Measurements from ENCODE around the gene UFL1. TPM values are rescaled to one million over a fixed set of nuclear protein-coding genes. Genes with fewer than 3 reads are reported as not detected.

UFL1 gene
- total and polyA plus RNA-seq, 2 of the 8 experiments (the other 6 are each of a cell fraction or from before 2014, with no cell fraction given), result 2.2 to 10.2 TPM

- H4K5ac ChIP-seq (ENCODE audit: insufficient read length, low read depth, low read length), result no peak overlapping the region
- H3K23me2 ChIP-seq (ENCODE audit: low read depth, low read length), result no peaks in the 10 kb centered on the region; the same call in 1 of the 2 replicates
- no peak overlapping the region; the same call in 1 of the 2 replicates for H2BK5ac ChIP-seq (ENCODE audit: low read depth, low read length)
- H2BK12ac ChIP-seq (ENCODE audit: low read depth, low read length), result peak overlapping the region; percentile 70; the same call in 1 of the 2 replicates
- H4K8ac ChIP-seq (ENCODE audit: extremely low read depth, insufficient read depth, low read length), result no peak overlapping the region
- no peak overlapping the region for H3K23ac ChIP-seq (ENCODE audit: insufficient read length)
- H3K27ac ChIP-seq (ENCODE audit: low read depth, low read length), result peak overlapping the region; percentile 89
- H2BK15ac ChIP-seq (ENCODE audit: low read length), result no peak overlapping the region
- H3K79me1 ChIP-seq (ENCODE audit: low read depth, low read length), result no peaks in the 10 kb centered on the region
- H3K56ac ChIP-seq (replicated peaks; ENCODE audit: insufficient read length, low read depth, low read length), result no peak overlapping the region
- no peak overlapping the region for H3K4ac ChIP-seq (replicated peaks; ENCODE audit: insufficient read length, low read depth, low read length)
- 61% methylated on average over 6 of the region's 6 CpGs; no CpG with 5 or more reads in 1 of the 2 experiments for WGBS, 2 experiments (ENCODE audit: extremely low coverage in 1 of 2, insufficient coverage in 1 of 2, insufficient read length in 1 of 2, insufficient replicate concordance in 2 of 2, low coverage in 1 of 2, low lambda C conversion rate in 2 of 2, missing lambda C conversion rate in 1 of 2)
- no peak overlapping the region for H4K91ac ChIP-seq (replicated peaks; ENCODE audit: insufficient read length, low read length)
- CTCF ChIA-PET (ENCODE audit: partially characterized antibody), result interaction anchor here (0.7 to 1.0 kb wide), 2 partner anchors 191 to 583 kb away, joined by 3 to 4 read pairs; no protein-coding TSS in a partner anchor
- peak overlapping the region; percentile 78 to 96 (median 90); a peak in 7 of 8 replicates for H3K4me3 ChIP-seq (ENCODE audit: extremely low read depth in 1 of 4, insufficient read depth in 2 of 4, low read depth in 3 of 4, low read length in 4 of 4)
- peak overlapping the region; percentile 79 to 83 for H3K4me2 ChIP-seq (ENCODE audit: insufficient read depth in 1 of 2, low read depth in 2 of 2, low read length in 2 of 2)
- peaks cover 0 to 14% of the 10 kb centered on the region in 2 experiments; a peak in 2 of 4 replicates for H3K79me2 ChIP-seq (ENCODE audit: control insufficient read depth in 1 of 2, insufficient read depth in 2 of 2, low read length in 2 of 2)
- no peak overlapping the region for H2BK120ac ChIP-seq (replicated peaks; ENCODE audit: low read depth, low read length)
- no peaks in the 10 kb centered on the region; a peak in 2 of 8 replicates for H3K36me3 ChIP-seq (ENCODE audit: control insufficient read depth in 2 of 4, insufficient read depth in 4 of 4, low read length in 3 of 4)
- H3K27me3 ChIP-seq (replicated peaks in 1 of 4; ENCODE audit: control insufficient read depth in 3 of 4, extremely low read depth in 1 of 4, insufficient read depth in 3 of 4, low read length in 3 of 4), result no peaks in the 10 kb centered on the region
- no peak overlapping the region for H3K18ac ChIP-seq (ENCODE audit: extremely low read depth, low read length)
- FAIRE-seq (peak; percentile 82), DNase-seq (ENCODE audit: low read depth in 1 of 2, low spot score in 2 of 2) (no peak)
- H2AK5ac ChIP-seq (ENCODE audit: low read depth, low read length), result no peak overlapping the region
- no peak overlapping the region for H3K14ac ChIP-seq (ENCODE audit: insufficient read length)
- peak overlapping the region in 2 of 4 experiments; percentile 38 to 97; a peak in 4 of 7 replicates for H3K9ac ChIP-seq (replicated peaks in 1 of 4; ENCODE audit: extremely low read depth in 1 of 4, low read depth in 3 of 4, low read length in 3 of 4)
- no peak overlapping the region for H2AFZ ChIP-seq (ENCODE audit: low read length)
- POLR2A ChIA-PET (ENCODE audit: partially characterized antibody), result interaction anchor here (0.9 to 1.9 kb wide), 4 partner anchors 8 to 391 kb away, joined by 3 to 5 read pairs (median 4); no protein-coding TSS in a partner anchor
- H3K4me1 ChIP-seq (replicated peaks in 1 of 4; ENCODE audit: control insufficient read depth in 3 of 4, insufficient read depth in 4 of 4, low read length in 3 of 4), result peaks cover 0 to 7% (median 2%) of the 10 kb centered on the region in 4 experiments; a peak in 2 of 7 replicates
- no peak overlapping the region for H2BK20ac ChIP-seq (ENCODE audit: low read length)
- H3K9me3 ChIP-seq (ENCODE audit: insufficient read depth in 2 of 2, low read depth in 1 of 2, low read length in 1 of 2), result no peaks in the 10 kb centered on the region
- no peaks in the 10 kb centered on the region for H4K20me1 ChIP-seq (replicated peaks in 1 of 2; ENCODE audit: control insufficient read depth in 1 of 2, insufficient read depth in 2 of 2, low read length in 2 of 2)
- peak; percentile 52; the same call in 1 of the 2 replicates for TF ChIP-seq TAF1 (IDR thresholded peaks at IDR 0.05; ENCODE audit: low read depth, low read length)
- peak; percentile 17 to 57 for TF ChIP-seq POLR2A (IDR thresholded peaks at IDR 0.05; ENCODE audit: control extremely low read depth in 1 of 2, low read depth in 2 of 2, low read length in 2 of 2)
- peak; percentile 81 for TF ChIP-seq JUND (IDR thresholded peaks at IDR 0.05; ENCODE audit: low read length)
- TF ChIP-seq POU5F1 (IDR thresholded peaks at IDR 0.05; ENCODE audit: low read depth, low read length), result 0 out of 2 replicates have a peak, but pooled peaks have one; percentile 38
- peak; percentile 98 for TF ChIP-seq SRF (IDR thresholded peaks at IDR 0.05; ENCODE audit: low read depth, low read length)
- peak; percentile 58; the same call in 1 of the 2 replicates for TF ChIP-seq POLR2AphosphoS5 (IDR thresholded peaks at IDR 0.05; ENCODE audit: low read depth, low read length)
- TF ChIP-seq CREB1 (IDR thresholded peaks at IDR 0.05), result no peak
- no peak for TF ChIP-seq CHD1 (IDR thresholded peaks at IDR 0.05; ENCODE audit: low read depth, low read length)
- TF ChIP-seq ATF3 (IDR thresholded peaks at IDR 0.05; ENCODE audit: insufficient read depth, low read depth, low read length), result no peak
- no peak for TF ChIP-seq BCL11A (IDR thresholded peaks at IDR 0.05; ENCODE audit: low read depth in 2 of 2, low read length in 2 of 2)
- no peak for TF ChIP-seq HDAC2 (IDR thresholded peaks at IDR 0.05; ENCODE audit: borderline replicate concordance in 1 of 2, low read depth in 2 of 2, low read length in 2 of 2)
Observed at GRCh38 chr6:96520171-96521115, 1.2 kb upstream of the UFL1 start.

Measured in H1 (cell line).